HG02678 (cell line): ENCODE results near the gene KDM6B.
"Not testable (repeated sequence)": the region's sequence is repeated elsewhere in the genome, so short reads cannot be mapped to it uniquely, and the experiment has no call there.

ENCODE experiments used
- ATAC-seq: cut with Tn5 transposase; IDR thresholded peaks from one replicate; pipeline ENCODE4 v1.9.1; 2021; ENCODE audit warnings: mild to moderate bottlenecking, moderate library complexity; ENCODE audit not compliant: unreplicated experiment

KDM6B gene

DNA sequence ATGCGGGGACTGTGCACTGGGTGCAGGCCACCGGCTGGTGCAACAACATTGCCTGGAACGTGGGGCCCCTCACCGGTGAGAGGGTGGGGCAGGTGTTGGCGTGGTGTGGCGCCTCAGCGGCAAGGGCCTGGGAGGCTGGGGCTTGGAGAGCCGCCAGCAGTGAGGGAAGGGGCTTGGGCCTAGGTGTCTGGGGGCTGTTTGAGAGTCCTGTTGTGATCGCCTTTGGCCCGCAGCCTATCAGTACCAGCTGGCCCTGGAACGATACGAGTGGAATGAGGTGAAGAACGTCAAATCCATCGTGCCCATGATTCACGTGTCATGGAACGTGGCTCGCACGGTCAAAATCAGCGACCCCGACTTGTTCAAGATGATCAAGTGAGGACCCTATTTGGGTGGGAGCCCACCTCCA is 18.2 kb downstream of the KDM6B start:
- no peak for ATAC-seq

DNA sequence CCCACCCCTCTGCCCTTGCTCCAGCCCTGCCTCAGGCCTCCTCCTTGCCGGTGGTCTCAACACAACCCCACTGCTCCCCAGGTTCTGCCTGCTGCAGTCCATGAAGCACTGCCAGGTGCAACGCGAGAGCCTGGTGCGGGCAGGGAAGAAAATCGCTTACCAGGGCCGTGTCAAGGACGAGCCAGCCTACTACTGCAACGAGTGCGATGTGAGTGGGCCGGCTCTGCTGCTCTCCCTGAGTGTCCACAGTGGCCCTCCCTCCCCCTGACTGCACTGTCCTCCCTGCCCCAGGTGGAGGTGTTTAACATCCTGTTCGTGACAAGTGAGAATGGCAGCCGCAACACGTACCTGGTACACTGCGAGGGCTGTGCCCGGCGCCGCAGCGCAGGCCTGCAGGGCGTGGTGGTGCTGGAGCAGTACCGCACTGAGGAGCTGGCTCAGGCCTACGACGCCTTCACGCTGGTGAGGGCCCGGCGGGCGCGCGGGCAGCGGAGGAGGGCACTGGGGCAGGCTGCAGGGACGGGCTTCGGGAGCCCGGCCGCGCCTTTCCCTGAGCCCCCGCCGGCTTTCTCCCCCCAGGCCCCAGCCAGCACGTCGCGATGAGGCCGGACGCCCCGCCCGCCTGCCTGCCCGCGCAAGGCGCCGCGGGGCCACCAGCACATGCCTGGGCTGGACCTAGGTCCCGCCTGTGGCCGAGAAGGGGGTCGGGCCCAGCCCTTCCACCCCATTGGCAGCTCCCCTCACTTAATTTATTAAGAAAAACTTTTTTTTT is 19.1 kb downstream of the KDM6B start:
- ATAC-seq: no peak

DNA sequence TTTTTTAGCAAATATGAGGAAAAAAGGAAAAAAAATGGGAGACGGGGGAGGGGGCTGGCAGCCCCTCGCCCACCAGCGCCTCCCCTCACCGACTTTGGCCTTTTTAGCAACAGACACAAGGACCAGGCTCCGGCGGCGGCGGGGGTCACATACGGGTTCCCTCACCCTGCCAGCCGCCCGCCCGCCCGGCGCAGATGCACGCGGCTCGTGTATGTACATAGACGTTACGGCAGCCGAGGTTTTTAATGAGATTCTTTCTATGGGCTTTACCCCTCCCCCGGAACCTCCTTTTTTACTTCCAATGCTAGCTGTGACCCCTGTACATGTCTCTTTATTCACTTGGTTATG is 19.6 kb downstream of the KDM6B start:
- ATAC-seq: no peak

DNA sequence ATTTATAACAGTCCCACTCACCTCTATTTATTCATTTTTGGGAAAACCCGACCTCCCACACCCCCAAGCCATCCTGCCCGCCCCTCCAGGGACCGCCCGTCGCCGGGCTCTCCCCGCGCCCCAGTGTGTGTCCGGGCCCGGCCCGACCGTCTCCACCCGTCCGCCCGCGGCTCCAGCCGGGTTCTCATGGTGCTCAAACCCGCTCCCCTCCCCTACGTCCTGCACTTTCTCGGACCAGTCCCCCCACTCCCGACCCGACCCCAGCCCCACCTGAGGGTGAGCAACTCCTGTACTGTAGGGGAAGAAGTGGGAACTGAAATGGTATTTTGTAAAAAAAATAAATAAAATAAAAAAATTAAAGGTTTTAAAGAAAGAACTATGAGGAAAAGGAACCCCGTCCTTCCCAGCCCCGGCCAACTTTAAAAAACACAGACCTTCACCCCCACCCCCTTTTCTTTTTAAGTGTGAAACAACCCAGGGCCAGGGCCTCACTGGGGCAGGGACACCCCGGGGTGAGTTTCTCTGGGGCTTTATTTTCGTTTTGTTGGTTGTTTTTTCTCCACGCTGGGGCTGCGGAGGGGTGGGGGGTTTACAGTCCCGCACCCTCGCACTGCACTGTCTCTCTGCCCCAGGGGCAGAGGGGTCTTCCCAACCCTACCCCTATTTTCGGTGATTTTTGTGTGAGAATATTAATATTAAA is 20.2 kb downstream of the KDM6B start:
- no peak for ATAC-seq

DNA sequence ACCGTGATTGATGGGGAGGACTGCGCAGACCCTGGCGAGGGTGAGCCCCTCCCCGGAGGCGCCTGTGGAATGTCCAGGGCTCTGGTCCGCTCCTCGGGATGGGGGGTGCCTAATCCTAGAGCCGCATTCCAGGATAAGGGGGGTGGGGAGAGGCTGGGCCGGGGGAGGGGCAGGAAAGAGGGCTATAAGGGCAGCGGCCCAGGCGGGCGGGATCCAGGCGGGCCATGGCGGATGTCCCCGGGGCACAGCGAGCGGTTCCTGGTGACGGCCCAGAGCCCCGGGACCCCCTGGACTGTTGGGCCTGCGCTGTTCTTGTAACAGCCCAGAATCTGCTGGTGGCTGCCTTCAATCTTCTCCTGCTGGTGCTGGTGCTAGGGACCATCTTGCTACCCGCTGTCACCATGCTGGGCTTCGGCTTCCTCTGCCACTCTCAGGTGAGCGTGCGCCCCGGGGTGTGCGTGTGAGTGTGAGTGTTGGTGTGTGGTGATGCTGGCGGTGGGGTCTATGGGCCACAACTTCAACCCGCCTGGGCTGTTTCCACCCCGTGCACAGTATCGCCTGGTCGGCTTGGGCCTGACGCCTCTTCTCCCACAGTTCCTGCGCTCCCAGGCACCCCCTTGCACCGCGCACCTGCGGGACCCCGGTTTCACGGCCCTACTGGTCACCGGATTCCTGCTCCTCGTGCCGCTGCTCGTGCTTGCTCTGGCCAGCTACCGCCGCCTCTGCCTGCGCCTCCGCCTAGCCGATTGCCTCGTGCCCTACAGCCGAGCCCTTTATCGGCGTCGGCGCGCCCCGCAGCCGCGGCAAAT is 21.0 kb downstream of the KDM6B start, which contains the start of gene TMEM88:
Gene TMEM88, plus strand, starts transcription at position 216 of the 809 bp plus-strand sequence. Its CDS starts 9 bp downstream, at position 225.
- no peak for ATAC-seq

DNA sequence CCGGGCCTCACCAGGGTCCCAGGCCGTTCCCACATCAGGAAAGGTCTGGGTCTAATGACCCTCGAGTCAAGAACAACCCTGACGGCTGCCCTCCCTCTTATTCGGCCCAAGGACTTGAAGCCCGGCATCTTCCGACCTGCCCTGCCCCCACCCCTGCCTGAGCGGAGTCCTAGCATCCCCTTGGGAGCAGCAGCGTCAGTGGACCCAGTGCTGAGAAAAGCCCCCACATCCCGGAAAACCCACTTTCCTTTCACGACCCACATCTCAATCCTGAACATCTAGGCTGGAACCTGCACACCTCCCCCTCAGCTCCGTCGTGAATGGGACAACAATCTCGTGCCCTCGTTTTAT is 21.6 kb downstream of the KDM6B start:
- ATAC-seq: no peak

DNA sequence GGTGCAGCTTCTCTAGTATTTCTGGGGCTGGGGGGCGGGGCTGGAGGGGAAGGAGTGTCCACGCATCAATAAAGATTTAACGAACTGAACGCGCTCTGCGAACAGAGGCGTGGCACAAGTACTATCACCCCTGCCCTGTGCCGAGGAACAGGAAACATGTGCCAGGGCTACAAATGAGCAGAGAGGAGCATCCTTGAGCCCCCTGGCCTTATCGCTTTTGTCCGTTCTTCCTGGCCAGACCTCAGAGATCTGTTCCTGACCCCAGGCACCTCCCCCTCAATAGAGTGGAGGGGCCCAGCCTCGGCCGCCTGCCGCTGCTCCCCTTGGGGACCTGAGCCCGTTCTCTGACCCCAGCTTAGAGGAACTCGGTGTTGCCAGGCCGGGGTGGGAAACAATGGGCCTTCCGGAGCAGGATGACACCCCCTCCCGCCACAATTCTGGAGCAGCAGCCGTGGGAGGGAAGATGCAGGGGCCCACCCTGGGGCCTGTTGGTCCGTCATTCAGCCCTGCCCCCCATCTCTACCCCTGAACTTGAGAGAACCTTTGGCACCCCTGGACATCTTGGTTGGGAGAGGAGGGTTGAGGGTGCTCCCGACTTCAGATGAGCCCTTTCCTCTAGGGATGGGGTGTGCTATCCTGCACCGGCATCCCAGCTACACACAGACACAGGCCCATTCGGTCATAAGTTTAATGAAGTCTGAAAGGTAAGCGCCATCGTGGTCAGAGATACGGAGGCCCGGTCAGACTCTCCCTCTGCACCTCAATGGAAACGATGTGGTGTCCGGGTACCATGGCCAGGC is 22.2 kb downstream of the KDM6B start:
- ATAC-seq: no peak

DNA sequence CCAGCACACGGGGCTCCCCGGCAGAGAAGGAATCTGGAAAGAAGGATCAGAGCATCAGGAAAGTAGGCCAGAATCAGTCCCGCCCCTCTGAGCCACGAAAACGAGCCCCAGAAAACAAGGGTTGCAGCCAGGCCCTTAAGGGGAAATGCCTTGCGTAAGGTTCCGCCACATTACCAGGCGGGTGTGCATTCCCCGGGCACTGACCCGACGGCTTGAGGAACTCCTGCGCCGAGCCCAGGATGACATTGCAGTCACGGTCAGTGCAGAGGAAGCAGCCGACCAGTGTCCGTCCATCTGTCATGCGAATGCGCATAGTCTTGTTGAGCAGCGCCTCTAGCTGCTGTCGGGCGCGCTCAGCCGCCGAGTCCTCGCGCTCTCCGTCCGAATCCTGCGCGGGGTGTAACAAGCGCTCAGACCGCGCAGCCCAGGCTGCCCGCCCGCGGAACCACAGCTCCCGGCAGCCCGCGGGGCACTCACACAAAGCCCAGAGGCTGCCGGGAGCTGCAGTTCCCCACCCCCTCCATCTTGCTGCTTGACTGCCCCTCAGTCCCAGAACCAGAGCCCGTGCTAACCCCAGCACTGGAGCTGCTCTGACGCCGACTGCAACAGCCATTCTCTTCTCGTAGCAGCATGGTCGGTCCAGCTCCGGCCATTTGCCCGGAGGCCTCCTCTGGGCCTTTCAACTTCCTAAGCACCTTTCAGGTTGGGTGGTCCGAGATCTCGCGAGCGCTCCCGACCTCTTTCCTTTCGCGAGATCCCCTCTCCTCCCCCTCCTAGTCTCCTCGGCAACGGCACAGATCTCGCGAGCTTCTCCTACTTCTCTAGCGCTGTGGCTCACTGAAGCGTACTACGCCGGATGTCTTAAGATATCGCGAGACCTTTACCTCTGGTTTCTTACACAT is 23.0 kb downstream of the KDM6B start, which contains the start of gene NAA38:
Gene NAA38, minus strand, starts transcription at position 749 of the 902 bp plus-strand sequence. Its CDS starts 96 bp downstream, at position 653.
- peak; percentile 75 for ATAC-seq

DNA sequence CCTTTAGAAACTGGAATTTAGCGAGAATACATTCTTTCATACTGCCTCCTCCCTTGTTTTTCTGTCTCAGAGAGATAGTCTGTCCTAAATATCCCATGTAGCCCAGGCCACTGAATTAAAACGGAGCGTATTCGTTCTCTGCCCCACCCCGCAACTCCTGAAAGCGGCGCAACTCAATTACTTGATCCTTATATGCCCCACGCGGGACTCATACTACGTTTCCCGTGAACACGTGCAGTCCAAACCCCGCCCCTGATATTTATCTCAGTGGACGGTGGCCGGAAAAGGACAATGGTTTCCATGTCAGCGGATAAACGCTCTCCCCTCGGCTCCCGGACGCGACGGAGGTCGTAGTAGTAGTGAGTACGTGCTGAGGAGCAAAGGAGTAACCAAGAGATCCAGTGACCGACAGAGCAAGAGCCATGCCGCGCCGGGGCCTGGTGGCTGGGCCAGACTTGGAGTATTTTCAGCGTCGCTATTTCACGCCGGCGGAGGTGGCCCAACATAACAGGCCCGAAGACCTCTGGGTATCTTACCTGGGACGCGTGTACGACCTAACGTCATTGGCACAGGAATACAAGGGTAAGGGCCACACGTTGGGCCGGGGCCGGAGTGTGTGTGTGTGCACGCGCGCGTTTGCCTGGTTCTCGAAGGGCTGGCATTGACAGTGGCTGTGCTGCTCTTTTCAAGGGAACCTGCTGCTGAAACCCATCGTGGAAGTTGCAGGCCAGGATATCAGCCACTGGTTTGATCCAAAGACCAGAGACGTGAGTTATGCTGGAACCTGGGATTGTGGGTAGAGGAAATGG is 23.9 kb downstream of the KDM6B start, which contains the start of gene CYB5D1:
Gene CYB5D1, plus strand, starts transcription at position 291 of the 809 bp plus-strand sequence. Its CDS starts 132 bp downstream, at position 423.
- ATAC-seq: peak; percentile 39

DNA sequence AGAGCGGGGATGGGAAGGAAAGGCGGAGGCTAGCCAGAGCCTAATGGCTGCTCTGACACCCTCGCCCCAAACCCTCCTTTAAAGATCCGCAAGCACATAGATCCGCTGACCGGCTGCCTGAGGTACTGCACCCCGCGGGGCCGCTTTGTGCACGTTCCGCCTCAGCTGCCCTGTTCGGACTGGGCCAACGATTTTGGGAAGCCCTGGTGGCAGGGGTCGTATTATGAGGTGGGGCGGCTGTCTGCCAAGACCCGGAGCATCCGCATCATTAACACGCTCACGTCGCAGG is 24.4 kb downstream of the KDM6B start:
- ATAC-seq: no peak

DNA sequence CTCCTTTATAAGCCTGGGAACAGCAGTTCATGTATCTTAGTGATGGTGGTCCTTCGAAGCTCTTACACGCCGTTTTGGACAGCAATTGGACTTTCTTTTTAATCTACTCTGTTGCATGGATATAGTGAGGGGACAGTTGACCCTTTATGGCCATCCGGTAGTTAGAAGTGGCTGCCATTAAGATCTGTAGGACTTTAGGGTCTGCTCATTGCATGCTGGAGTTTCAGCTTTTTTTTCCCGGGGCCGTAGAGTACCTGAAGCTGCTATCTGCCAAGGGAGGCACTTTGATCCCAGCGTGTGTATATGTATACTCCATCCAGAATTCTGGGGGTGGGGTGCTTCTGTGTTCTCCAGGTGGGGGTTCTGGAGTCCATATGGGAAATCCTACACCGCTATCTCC is 25.0 kb downstream of the KDM6B start:
- ATAC-seq: no peak

DNA sequence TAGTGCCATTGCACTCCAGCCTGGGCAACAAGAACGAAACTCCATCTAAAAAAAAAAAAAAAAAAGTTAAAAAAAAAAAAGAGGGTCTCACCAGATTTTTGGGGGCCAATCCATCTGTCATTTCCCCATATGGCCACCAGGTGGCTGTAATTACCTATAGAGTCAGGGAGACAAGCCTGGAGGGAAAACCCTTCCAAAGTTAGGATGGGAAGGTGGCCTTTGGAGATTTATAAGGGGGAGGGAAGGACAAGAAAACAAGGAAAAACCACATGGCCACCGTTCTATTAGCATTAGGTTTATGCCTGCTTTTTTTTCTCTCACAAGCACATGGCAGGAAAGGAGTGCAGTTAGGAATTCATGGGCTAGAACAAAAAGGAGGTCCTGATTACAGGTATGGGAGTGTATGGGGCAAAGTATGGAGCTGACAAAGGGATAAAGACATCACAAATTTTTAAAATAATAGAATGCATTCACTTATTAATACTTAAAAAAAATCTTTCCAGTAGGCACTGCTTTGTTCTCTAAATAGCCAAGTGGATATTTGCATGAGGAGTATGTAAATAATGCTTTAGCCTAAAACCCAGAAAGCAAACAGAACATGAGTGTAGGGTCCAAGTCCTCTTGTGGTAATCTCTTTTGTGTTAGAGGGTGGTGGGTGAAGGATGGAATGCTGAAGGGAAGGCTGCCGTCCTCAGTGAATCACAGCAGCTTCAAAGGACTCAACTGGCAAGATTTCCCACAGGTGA is 28.8 kb downstream of the KDM6B start:
- no peak for ATAC-seq

DNA sequence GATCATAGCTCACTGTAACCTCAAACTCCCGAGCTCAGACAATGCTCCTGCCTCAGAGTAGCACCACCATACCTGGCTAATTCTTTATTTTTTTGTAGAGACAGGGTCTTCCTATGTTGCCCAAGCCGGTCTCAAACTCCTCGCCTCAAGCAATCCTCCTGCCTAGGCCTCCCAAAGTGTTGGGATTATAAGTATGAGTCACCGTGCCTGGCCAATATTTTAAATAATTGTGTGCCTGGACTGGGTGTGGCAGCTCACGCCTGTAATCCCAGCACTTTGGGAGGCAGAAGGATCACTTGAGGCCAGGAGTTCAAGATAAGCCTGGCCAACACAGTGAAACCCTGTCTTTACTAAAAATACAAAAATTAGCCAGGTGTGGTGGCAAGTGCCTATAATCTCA is 30.4 kb downstream of the KDM6B start:
- not testable (repeated sequence) for ATAC-seq

DNA sequence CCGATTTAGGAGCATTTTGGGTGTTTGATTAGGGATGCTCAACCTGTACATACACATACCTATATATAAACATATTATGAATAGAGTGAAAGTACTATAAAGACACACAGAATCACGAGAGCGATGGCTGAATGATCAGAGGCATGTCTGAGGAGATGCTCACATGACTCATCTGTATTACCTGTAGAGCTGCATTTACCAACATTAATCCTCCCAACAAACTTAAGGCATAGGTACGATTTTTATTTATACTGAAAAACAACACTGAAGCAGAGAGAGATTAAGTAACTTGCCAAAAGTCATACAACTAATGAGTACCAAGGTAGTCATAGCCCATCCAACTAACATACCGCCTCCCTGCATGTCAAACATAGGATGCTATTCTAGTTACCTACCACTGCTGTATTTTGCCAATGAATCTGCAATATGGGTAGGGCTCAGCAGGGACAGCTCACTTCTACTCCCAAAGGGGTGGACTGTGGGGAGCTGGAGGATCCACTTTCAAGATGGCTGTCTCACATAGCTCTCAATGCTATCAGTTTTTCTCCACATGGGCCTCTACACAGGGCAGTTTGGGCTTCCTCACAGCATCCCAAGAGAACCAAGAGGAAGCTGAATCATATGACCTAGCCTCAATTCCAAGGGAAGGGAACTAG is 31.1 kb downstream of the KDM6B start:
- no peak for ATAC-seq

DNA sequence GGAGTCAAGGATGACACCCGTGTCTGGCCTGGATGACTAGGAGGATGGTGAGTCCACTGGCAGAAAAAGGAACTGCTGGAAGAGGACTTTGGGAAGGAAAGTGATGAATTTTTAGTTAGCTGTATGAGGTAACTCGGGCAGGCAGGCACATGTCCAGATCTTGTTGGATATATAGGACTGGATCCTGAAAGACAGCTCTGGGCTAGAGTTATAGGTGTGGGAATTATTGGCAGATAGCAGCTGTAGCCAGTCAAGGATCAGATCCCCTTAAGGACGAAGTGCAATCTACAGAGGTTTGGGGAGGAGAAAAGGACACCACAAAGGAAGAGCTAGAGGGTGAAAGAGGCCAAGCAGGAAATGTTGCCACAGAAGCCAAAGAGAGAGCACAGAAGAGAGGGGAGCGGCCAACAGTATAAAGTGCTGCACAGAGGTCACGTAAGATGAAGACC is 33.9 kb downstream of the KDM6B start:
- no peak for ATAC-seq

DNA sequence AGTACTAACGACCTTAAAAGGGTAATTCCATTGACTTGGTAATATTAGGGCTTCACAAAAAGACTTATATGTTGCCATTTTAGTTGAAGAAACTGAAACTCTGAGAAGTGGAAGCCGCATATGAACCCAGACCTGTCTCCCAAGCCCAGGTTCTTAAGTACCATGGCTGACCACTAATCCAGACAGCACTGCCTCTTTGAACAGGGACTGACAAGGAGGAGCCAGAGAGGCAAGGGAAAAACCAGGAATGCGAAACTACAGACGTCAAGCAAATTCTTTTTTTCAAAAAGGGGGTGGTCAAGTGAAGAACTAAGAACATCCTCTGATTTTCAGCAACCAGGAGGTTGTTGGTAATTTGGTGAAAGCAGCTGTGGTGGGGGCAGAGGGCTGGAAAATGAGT is 39.0 kb downstream of the KDM6B start:
- ATAC-seq: no peak

DNA sequence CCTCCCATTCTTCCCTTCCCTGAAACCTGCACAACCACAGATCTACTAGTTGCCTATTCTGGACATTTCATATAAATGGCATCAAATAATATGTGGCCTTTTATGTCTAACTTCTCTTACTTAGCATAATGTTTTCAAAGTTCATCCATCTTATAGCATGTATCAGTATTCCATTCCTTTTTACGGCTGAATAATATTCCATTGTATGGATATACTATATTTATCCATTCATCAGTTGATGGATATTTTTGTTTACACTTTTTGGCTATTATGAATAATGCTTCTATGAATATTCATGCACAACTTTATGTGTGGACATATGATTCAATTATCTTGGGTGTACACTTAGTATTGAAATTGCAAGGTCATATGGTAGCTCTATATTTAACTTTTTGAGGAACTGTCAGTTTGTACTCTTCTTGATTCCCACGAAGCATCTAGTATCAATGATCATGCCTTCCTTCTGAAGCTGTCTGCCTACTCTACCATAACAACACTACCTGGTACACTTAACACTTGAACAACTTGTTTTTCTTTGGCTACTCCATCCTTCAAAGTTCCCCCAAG is 41.9 kb downstream of the KDM6B start:
- ATAC-seq: no peak
